Measurements from ENCODE around the gene PRPF6.
"Not testable (repeated sequence)": the region's sequence is repeated elsewhere in the genome, so short reads cannot be mapped to it uniquely, and the experiment has no call there.

Gene PRPF6

GRCh38 chr20:63945921-63946920, 34.7 kb upstream of the PRPF6 start:
- no peak for DNase-seq

DNA sequence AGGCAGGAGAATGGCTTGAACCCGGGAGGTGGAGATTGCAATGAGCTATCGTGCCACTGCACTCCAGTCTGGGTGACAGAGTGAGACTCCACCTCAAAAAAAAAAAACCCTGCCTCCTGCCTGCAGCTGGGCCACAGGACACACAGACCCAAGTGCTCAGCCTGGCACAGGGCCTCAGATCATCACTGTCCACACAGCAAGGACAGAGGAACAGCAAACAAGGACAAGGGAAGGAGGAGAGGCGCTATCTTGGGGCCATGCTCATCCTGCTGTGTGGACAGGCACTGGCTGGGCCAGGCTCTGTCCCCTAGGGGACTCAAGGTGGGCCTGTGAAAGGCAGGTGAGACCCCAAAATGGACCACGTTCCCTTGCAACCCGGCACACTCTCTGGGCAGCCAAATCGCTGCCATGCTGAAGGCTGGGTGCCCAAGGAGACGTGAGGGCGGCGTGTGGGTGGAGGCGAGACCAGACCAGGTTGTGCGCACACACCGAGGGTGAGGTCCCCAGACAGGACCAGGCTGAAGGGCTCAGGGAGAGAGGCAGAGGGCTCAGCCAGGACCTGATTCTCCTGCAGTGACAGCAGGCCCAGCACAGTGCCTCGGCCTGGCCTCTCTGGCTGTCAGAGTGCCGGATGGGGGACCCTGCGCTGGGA, 33.8 kb upstream of the PRPF6 start:
- no peak for DNase-seq

DNA sequence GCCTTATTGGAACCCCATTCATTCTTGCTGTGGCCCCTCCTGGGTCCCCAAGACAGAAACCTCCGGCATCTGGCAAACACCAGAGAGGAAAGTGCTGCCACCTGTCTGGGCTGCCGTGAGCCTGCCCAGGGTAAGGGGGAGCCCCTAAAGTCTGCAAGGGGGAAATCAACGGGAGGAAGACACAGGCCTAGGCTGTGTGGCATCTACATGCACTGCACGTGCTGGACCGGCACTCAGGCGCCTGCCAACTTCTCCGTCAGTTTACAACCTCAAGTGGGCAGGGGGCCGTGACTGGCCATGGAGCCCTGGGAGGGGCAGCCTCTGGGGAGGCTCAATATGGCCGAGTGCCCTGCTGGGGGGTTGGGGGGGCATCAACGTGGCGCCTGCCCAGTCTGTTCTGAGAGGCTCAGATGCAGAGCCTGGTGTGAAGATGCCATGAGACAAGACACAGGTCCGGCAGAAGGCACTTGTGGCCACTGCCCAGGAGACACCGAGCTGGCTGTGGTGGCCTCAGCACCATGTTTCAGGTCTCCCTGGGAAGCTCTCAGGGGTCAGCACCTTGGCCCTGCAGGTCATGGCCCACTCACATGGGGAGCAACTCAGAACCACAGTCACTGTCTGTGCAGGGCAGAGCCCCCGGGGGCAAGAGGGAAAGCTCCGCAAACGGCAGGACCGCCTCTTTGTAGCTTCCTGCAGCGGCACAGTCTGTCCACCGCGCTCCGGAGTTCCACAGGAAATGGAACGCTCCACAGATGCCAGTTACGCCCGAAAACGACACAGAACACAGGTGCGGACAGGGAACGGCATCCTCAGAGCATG, 33.1 kb upstream of the PRPF6 start:
- no peak for DNase-seq

GRCh38 chr20:63950701-63951397, 30.1 kb upstream of the PRPF6 start:
- DNase-seq: no peak

- DNase-seq: no peak
Observed at GRCh38 chr20:63951398-63952209, 29.3 kb upstream of the PRPF6 start.

- DNase-seq: no peak
Observed at GRCh38 chr20:63952210-63952535, 28.8 kb upstream of the PRPF6 start.

DNA sequence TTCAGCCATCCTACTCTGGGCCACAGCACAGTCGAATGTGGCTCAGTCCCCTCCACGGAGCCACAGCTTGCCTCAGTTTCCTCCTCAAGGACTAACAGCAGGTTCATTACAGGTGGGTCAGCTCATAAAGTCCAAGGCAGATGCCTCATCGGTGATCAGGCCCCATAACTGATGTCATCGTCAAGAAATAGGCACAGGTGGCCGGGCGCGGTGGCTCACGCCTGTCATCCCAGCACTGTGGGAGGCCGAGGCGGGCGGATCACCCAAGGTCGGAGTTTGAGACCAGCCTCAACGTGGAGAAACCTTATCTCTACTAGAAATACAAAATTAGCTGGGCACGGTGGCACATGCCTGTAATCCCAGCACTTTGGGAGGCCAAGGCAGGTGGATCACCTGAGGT, 28.2 kb upstream of the PRPF6 start:
- no peak for DNase-seq

- no peak for DNase-seq
Observed at GRCh38 chr20:63953764-63954429, 27.0 kb upstream of the PRPF6 start.

GRCh38 chr20:63955281-63955826, 25.6 kb upstream of the PRPF6 start:
- DNase-seq: no peak

GRCh38 chr20:63955827-63956663, 24.9 kb upstream of the PRPF6 start, which contains the start of gene UCKL1:
UCKL1 (minus strand) TSS chr20:63956416; CDS start chr20:63956372, 44 bp downstream.
- peak; percentile 90 for DNase-seq

GRCh38 chr20:63956664-63957003, 24.3 kb upstream of the PRPF6 start:
- DNase-seq: no peak

DNA sequence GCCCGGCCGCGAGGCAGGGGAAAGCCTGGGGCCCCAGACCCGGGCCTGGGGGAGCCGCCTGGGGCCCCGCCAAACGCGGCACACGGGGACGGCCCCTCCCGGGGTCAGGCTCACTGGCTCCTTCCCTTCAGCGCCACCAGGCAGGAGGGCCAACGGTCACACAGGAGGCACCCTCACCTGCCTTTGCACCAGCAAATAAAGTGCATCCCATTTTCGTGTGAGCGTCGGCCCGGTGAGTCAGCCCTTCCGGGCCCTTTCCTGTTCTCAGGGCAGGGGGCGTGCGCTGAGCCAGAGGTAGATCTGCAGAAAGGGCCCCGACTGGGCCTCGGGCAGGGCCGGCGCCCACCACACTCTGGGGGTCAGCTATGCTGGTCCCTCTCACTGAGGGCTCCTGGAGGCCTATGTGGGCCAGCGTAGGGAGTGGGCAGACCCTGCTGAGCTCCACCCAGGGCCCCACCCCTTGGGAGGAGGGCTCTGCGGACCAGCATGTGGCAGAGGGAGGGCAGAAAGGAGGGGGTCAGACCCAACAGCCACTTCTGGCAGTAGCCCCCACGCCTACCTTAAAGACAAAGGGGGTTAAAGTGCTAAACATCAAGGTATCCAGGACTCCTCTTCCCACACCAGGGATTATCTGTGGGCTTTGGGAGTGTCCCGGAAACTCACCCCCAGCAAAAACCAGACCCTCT, 23.8 kb upstream of the PRPF6 start:
- DNase-seq: no peak

- DNase-seq: peak; percentile 54
Observed at GRCh38 chr20:63957690-63958441, 23.1 kb upstream of the PRPF6 start.

DNA sequence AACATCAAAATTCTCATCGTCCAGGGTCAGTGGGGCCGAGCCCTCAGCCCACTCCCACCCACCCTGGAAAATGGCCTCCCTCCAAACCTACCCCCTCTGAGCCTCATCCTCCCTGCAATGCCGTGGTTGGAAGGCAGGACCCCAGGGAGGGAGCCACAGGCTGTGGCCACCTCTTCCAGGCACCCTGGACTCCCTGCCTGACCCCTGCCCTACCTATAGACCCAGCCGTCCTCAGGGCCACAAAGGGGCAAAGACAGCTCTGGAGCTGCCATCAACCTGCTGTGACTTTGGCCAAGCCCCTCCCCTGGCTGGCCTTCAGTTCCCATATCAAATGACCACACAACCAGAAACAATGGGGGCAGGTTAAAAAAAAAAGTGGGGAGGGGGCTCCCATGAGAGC, 22.5 kb upstream of the PRPF6 start:
- no peak for DNase-seq

DNA sequence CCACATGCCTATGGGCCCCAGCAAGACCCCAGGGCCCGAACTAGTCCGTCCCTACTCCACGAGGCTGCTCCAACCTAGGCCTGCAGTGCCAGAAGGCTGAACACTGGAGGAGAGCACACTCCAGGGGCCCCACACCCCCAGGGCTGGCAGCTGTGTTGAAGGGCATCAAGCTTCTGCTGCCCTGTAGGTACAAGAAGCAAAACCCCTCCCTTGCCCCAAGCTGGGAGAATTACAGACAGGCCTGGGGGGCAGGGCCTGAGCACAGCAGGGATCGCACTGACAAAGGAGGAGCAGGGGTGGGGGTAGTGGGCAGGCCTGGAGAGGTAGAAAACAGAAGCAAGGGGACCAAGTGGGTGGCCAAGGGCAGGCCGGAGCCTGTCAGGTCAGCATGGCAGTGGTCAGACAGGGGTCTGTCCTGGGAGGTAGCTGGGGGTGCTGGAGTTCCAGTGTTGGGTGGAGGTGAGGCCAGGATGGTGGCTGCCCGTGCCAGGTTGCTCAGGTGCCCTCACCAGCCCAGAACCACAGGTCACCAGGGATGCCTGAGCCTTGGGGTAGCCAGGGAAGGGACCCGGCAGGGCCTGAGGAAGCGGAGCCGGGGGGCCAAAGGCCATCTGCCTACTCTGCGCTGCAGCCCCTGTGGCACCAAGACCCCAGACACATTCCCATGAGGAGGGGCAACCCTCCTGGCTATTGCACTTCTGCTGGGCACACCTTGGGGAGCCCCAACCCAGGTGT, 21.8 kb upstream of the PRPF6 start:
- DNase-seq: no peak

GRCh38 chr20:63959699-63960075, 21.2 kb upstream of the PRPF6 start:
- DNase-seq: no peak

- DNase-seq: not testable (repeated sequence)
Observed at GRCh38 chr20:63960654-63961621, 20.0 kb upstream of the PRPF6 start.

Measured in inflammatory macrophage treated with lipopolysaccharide for 4 hours (primary cell).